ENCODE measurements around the gene ATRN.

- TF ChIP-seq EP300 (IDR thresholded peaks at IDR 0.05) (no peak), CTCF (IDR thresholded peaks at IDR 0.05) (no peak), POLR2A (IDR thresholded peaks at IDR 0.05) (no peak)
Observed at GRCh38 chr20:3485913-3486312, 15.1 kb downstream of the ATRN start.

All from stomach (tissue), 4 donors.